SK-N-SH treated with all-trans-retinoic acid at 6 μM for 48 hours (cell line): ENCODE results near the gene DPP9.

ENCODE experiments used
- ARNTL ChIP-seq: fragments of 450-650 bp; formaldehyde crosslinking; IDR thresholded peaks from 2 replicates; pipeline ENCODE4 v1.5.0; 2020; ENCODE audit warnings: low read depth, mild to moderate bottlenecking, moderate library complexity, borderline replicate concordance
- GLIS3 ChIP-seq: fragments of 250-450 bp; sonication (Bioruptor Pico); IDR thresholded peaks from 2 replicates; pipeline ENCODE4 v1.5.0; 2020; ENCODE audit warnings: mild to moderate bottlenecking, moderate library complexity
- OSR1 ChIP-seq: fragments of 250-450 bp; sonication (Bioruptor Pico); IDR thresholded peaks from 2 replicates; pipeline ENCODE4 v1.8.0; 2022; ENCODE audit warnings: moderate library complexity, mild to moderate bottlenecking, inconsistent platforms
- ZFP30 ChIP-seq: fragments of 450-650 bp; formaldehyde crosslinking; IDR thresholded peaks from 2 replicates; pipeline ENCODE4 v1.5.0; 2022; ENCODE audit warnings: mild to moderate bottlenecking, moderate library complexity
- ZNF70 ChIP-seq: fragments of 450-650 bp; formaldehyde crosslinking; IDR thresholded peaks from 2 replicates; pipeline ENCODE4 v1.5.0; 2020; ENCODE audit warnings: mild to moderate bottlenecking, moderate library complexity

GRCh38 chr19:4699826-4700692 lies 23.6 kb downstream of the DPP9 start:
- no peak for TF ChIP-seq ZFP30 (CRISPR knock-in tag)
- no peak for TF ChIP-seq GLIS3 (CRISPR knock-in tag)
- no peak for TF ChIP-seq OSR1 (CRISPR knock-in tag)
- no peak for TF ChIP-seq ZNF70 (CRISPR knock-in tag)
- TF ChIP-seq ARNTL, result no peak
